Breast epithelium (tissue), 3 donors: Measurements from ENCODE around the gene LRRC51.

Source experiments
- CTCF ChIP-seq, 3 donors: fragments of 450-650 bp; IDR thresholded peaks; one replicate each; pipeline ENCODE4 v1.5.1; 2016 to 2017; ENCODE audit warnings: antibody characterized with exemption in 3 of 3, mild to moderate bottlenecking in 3 of 3, moderate library complexity in 3 of 3
- POLR2A ChIP-seq: fragments of 450-650 bp; IDR thresholded peaks from one replicate; pipeline ENCODE4 v1.6.1; 2016; ENCODE audit warnings: antibody characterized with exemption, mild to moderate bottlenecking, moderate library complexity

DNA sequence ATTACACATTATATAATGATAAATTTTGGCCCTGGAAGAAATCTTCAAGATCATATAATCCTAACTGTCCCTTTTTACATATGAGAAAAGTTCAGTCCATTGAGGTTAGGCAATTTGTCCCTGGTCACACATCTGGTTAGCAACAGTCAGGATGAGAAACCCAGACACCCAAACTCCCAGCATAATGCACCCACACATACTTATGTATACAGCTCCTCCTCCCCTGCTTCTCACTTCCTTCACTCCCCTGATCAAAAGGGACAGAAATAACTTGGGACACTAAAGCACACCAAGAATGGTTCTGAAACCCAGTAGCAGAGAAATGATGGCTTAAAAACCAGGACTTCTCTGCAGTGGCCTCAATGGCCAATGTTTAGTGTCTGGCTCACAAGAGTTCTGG, 11.4 kb upstream of the LRRC51 start:
- TF ChIP-seq CTCF (IDR thresholded peaks at IDR 0.05) (no peak), POLR2A (no peak)
